Measurements from ENCODE around the gene SKIDA1.

GRCh38 chr10:21530641-21531040 is 5.2 kb upstream of the SKIDA1 start:
- no peak for TF ChIP-seq ZNF416 (CRISPR knock-in tag; IDR thresholded peaks at IDR 0.05)
- no peak for TF ChIP-seq CTCF (IDR thresholded peaks at IDR 0.05)
- TF ChIP-seq FOXP1 (CRISPR knock-in tag; IDR thresholded peaks at IDR 0.05; ENCODE audit: borderline replicate concordance), result no peak
- no peak for TF ChIP-seq SP1 (CRISPR knock-in tag; conservative IDR thresholded peaks at IDR 0.05)
- no peak for TF ChIP-seq HMGXB4 (CRISPR knock-in tag; IDR thresholded peaks at IDR 0.05)
- TF ChIP-seq ZNF671 (CRISPR knock-in tag; IDR thresholded peaks at IDR 0.05), result no peak
- TF ChIP-seq E2F4 (CRISPR knock-in tag; IDR thresholded peaks at IDR 0.05; ENCODE audit: borderline replicate concordance, low read depth), result no peak
- TF ChIP-seq NFYB (CRISPR knock-in tag; conservative IDR thresholded peaks at IDR 0.05; ENCODE audit: low read depth), result no peak
- TF ChIP-seq, protein P1, sequence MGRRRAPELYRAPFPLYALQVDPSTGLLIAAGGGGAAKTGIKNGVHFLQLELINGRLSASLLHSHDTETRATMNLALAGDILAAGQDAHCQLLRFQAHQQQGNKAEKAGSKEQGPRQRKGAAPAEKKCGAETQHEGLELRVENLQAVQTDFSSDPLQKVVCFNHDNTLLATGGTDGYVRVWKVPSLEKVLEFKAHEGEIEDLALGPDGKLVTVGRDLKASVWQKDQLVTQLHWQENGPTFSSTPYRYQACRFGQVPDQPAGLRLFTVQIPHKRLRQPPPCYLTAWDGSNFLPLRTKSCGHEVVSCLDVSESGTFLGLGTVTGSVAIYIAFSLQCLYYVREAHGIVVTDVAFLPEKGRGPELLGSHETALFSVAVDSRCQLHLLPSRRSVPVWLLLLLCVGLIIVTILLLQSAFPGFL (CRISPR knock-in tag; IDR thresholded peaks at IDR 0.05; ENCODE audit: borderline replicate concordance), result no peak
